Thyroid gland (tissue), 4 donors: Measurements from ENCODE around the gene RSBN1. TPM values are rescaled to one million over a fixed set of nuclear protein-coding genes. Genes with fewer than 3 reads are reported as not detected.

Experiments used
- DNase-seq, 2 donors: peaks; one replicate each; pipeline ENCODE4 v3.0.0-alpha.2; 2019
- H3K27ac ChIP-seq, 3 donors: fragments of 200-600 bp; sonication (generic); 1 replicate in 2 of 3; 2 replicates in 1 of 3; pipeline ENCODE4 v1.5.1; 2016 to 2019; ENCODE audit warnings: mild to moderate bottlenecking in 1 of 3, moderate library complexity in 1 of 3
- H3K27me3 ChIP-seq: fragments of 200-600 bp; sonication (generic); one replicate; pipeline ENCODE4 v1.5.1; 2019
- H3K36me3 ChIP-seq, 2 donors: fragments of 200-600 bp; sonication (generic); one replicate each; pipeline ENCODE4 v1.5.1; 2016 to 2019
- H3K4me1 ChIP-seq, 2 donors: fragments of 200-600 bp; sonication (generic); one replicate each; pipeline ENCODE4 v1.5.1; 2017 to 2019
- H3K4me3 ChIP-seq, 3 donors: fragments of 200-600 bp; sonication (generic); replicated peaks in 1 of 3; 1 replicate in 2 of 3; 2 replicates in 1 of 3; pipeline ENCODE4 v1.5.1; 2016; ENCODE audit warnings: mild to moderate bottlenecking in 1 of 3
- H3K9me3 ChIP-seq: fragments of 200-600 bp; sonication (generic); one replicate; pipeline ENCODE4 v1.5.1; 2017
- CTCF ChIP-seq, 6 experiments: fragments of 200-600 bp in 3 of 6; fragments of 450-650 bp in 3 of 6; sonication (generic) in 3 of 6; IDR thresholded peaks; one replicate each; pipeline ENCODE4 v1.5.1; 2016 to 2019; ENCODE audit warnings: antibody characterized with exemption in 6 of 6, mild to moderate bottlenecking in 2 of 6, inconsistent platforms in 1 of 6, moderate library complexity in 1 of 6
- POLR2A ChIP-seq, 2 donors: fragments of 450-650 bp; IDR thresholded peaks; one replicate each; pipeline ENCODE4 v1.6.1; 2017; ENCODE audit warnings: antibody characterized with exemption in 2 of 2, mild to moderate bottlenecking in 2 of 2, moderate library complexity in 1 of 2
- WGBS, 2 donors: methylation state at CpG; one replicate each; pipeline ENCODE4 v1.1.5; 2017; 5-methylcytosine and 5-hydroxymethylcytosine counted together
- intact Hi-C: fragments of 100-400 bp; cut with DNase I; formaldehyde crosslinking; loops from one replicate; pipeline ENCODE4 v1.15.1; 2023
- total RNA-seq, 4 donors: library from RNA; depleted of rRNA; stranded (reverse); fragments of >200 nt; gene quantifications; one replicate each; pipeline ENCODE4 v1.2.3, GENCODE V29; 2016

The RSBN1 gene
- total RNA-seq, 4 donors from 2014 or later = 23.7 to 31.5 (median 26.8) TPM

- WGBS, 2 donors = 95 to 96% methylated on average over 2 of the region's 2 CpGs
- no peaks in the 10 kb centered on the region for H3K27me3 ChIP-seq
- H3K4me1 ChIP-seq = no peaks in the 10 kb centered on the region
- H3K36me3 ChIP-seq = no peaks in the 10 kb centered on the region
- no peak overlapping the region for H3K27ac ChIP-seq
- TF ChIP-seq CTCF (IDR thresholded peaks at IDR 0.05) = no peak
- no peak for TF ChIP-seq POLR2A (IDR thresholded peaks at IDR 0.05)
- H3K4me3 ChIP-seq = no peak overlapping the region
- intact Hi-C loops = loop anchor here (10.0 kb wide), 3 partner anchors 70 to 450 kb away; partner anchors contain the start of genes AP4B1 and DCLRE1B
- no peaks in the 10 kb centered on the region for H3K9me3 ChIP-seq
- DNase-seq = no peak
Observed at GRCh38 chr1:113834716-113835115, 22.4 kb upstream of the RSBN1 start.

- 78 to 79% methylated on average over 3 of the region's 3 CpGs for WGBS, 2 donors
- no peak for DNase-seq
- Histone ChIP-seq H3K4me1 (no peaks in the 10 kb centered on the region), H3K9me3 (no peaks in the 10 kb centered on the region), H3K36me3 (no peaks in the 10 kb centered on the region), H3K27me3 (no peaks in the 10 kb centered on the region), H3K4me3 (no peak overlapping the region), H3K27ac (no peak overlapping the region)
- TF ChIP-seq CTCF (IDR thresholded peaks at IDR 0.05) = no peak
- TF ChIP-seq POLR2A (IDR thresholded peaks at IDR 0.05) = no peak
- intact Hi-C loops = loop anchor here (10.0 kb wide), 3 partner anchors 75 to 455 kb away; partner anchors contain the start of genes AP4B1 and DCLRE1B
Observed at GRCh38 chr1:113830039-113830438, 17.8 kb upstream of the RSBN1 start.

- H3K9me3 ChIP-seq = no peaks in the 10 kb centered on the region
- no peak for DNase-seq
- no peak overlapping the region for H3K27ac ChIP-seq
- 73 to 90% methylated on average over 1 of the region's 1 CpG for WGBS, 2 donors
- no peaks in the 10 kb centered on the region for H3K36me3 ChIP-seq
- H3K4me3 ChIP-seq = no peak overlapping the region
- intact Hi-C loops = no loop called here
- no peaks in the 10 kb centered on the region for H3K4me1 ChIP-seq
- H3K27me3 ChIP-seq = no peaks in the 10 kb centered on the region
- TF ChIP-seq CTCF (IDR thresholded peaks at IDR 0.05) (no peak), POLR2A (IDR thresholded peaks at IDR 0.05) (no peak)
Observed at GRCh38 chr1:113821916-113822315, 9.6 kb upstream of the RSBN1 start.

GRCh38 chr1:113818578-113818977 is 6.3 kb upstream of the RSBN1 start:
- no peaks in the 10 kb centered on the region for H3K9me3 ChIP-seq
- WGBS, 2 donors = 79 to 84% methylated on average over 2 of the region's 2 CpGs
- intact Hi-C loops = no loop called here
- TF ChIP-seq CTCF (IDR thresholded peaks at IDR 0.05) (no peak), POLR2A (IDR thresholded peaks at IDR 0.05) (no peak)
- no peak overlapping the region for H3K27ac ChIP-seq
- H3K4me3 ChIP-seq = no peak overlapping the region
- no peak for DNase-seq
- H3K4me1 ChIP-seq = no peaks in the 10 kb centered on the region
- H3K36me3 ChIP-seq = no peaks in the 10 kb centered on the region
- H3K27me3 ChIP-seq = no peaks in the 10 kb centered on the region

- no peaks in the 10 kb centered on the region for H3K27me3 ChIP-seq
- H3K27ac ChIP-seq = no peak overlapping the region
- H3K36me3 ChIP-seq = no peaks in the 10 kb centered on the region
- TF ChIP-seq POLR2A (IDR thresholded peaks at IDR 0.05) (no peak), CTCF (IDR thresholded peaks at IDR 0.05) (no peak)
- no peak overlapping the region for H3K4me3 ChIP-seq
- DNase-seq = peak in 1 of 2 donors; percentile 4
- peaks cover 12 to 25% of the 10 kb centered on the region in 2 donors for H3K4me1 ChIP-seq
- WGBS, 2 donors = 89 to 90% methylated on average over 15 of the region's 15 CpGs
- no peaks in the 10 kb centered on the region for H3K9me3 ChIP-seq
- intact Hi-C loops = no loop called here
Observed at GRCh38 chr1:113813218-113813617, 942 bp upstream of the RSBN1 start.
